HG03139 (cell line): ENCODE measurements around the gene AKT3.

Source experiments
- ATAC-seq: cut with Tn5 transposase; IDR thresholded peaks from one replicate; pipeline ENCODE4 v1.9.1; 2021; ENCODE audit not compliant: unreplicated experiment

The AKT3 gene

DNA sequence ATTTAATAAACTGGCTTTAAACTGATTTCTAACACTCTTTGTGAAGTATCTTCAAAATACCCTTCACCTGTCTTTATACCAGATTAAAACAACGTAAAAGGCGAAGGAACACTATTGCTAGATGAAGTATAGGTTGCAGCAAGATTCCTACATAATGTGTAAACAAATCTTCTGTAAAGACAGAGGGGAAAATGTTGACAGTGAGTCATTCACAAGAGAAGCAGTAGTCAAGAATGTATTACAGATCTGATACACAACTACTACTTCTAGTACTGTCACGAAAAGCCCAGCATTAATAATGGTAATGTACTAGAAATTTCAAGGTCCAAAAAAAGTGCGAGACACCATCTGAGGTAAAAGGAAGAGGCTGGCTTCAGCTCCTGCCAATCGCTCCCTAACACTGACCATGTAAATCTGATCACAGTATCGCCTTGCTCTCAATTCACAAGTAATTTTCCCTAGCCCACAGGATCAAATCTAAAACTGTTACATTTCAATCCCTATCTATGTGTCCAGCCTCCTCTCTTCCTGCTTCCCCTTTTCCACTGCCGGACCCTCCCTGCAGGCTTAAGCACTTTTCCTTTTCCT is 290.4 kb downstream of the AKT3 start:
- no peak for ATAC-seq

DNA sequence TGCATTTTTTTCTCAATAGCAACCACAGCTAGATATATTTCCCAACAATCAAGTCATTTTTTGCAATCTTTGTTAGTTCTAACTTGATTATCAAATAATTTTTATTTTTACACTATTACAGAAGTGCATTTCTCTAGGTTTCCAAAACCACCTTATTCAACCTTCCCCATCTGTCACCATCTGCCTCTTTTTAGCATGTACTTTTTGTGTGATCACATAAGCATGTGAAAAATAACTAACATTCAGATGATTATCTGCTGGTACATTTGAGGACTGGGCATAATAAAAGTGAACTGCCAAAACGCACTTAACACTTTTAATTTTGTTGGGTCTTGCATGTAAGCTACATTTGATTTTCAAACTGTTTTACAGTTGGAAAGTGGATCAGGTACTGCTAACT is 291.5 kb downstream of the AKT3 start:
- ATAC-seq = no peak

DNA sequence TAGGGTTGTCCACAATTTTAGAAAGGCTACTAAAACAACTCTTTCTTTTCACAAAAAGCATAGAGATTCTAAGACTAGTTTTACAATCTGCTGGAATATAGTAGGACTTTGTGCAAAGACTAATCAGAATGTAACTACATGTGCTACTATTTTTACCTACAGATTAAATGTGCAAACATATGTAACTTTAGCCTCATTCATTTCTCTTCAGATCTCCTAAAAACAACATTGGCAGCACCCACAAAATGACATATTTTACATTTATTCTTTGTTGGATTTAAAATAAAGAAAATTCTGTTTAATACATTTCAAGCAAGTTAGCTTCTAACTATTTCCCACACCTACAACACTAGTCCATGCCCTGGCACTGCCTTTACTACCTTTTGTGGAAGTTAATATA is 292.2 kb downstream of the AKT3 start:
- no peak for ATAC-seq

DNA sequence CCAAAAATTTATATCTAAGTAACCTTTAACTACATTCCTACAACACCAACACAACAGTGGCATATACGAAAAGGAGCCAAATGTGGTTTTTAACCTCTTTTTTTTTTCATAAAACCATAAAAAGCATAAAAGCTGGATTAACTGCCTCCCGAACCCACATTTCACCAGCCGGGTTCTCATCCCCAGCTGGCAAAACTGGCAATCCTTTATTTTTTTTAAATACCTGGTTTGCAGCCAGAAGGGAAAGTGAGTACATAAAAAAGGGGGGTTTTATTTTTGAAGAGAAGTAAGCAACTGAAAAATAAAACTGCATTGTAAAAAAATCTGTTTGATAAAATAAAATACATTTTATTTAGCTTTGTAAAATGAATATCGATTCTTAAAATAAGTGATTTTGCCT is 295.4 kb downstream of the AKT3 start:
- ATAC-seq = no peak

DNA sequence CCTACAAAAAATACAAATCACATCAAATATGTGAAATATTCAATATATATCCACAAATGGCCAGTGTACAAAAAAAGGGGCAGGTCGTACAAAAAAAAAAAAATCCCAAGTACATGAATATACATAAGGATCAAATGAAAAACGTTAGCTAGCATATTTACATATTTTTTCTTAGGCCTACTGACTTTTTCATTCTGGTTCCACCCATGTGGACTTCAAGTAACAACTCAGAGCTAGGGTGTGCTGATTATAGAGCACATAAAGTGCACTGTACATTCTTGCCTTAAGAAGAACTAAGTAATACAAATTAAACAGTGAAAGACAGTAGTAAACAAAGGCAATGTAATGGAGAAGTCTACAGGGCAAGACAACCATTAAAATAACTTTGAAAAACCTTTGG is 297.0 kb downstream of the AKT3 start:
- no peak for ATAC-seq

DNA sequence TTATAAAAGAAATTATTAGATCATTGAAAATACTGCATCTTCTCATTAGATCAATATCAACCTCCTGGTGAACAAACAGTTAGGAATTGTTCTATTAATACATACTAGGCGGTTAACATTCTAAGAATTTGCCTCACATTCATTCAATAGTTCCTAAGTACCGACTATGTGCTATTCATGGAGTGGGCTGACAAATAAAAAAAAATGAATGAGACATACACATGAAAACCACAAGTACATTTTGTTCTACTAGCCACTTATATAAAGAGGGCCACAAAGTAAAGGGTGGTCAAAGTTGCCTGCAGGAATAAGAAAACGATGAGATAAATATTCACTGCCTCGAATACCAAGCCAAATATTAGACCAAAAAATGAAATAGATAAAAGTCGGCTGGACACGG is 299.8 kb downstream of the AKT3 start:
- ATAC-seq = no peak

DNA sequence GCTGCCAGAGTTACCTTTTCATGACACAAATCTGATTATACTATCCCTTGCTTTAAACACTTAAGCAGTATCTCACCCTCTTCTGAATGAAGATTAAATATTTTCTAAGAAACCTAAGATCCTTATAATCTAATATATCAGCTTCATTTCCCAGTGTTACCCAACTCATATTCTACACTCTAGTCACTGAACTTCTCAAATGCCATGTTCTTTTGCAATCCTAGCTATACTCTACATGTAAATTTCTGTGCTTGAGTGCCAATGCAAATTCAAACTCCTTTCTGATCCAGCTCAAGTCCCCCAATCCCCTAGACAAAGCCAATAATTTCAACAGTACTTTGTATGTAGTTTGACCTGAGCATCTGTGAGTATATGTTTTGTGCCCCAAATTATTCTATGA is 300.3 kb downstream of the AKT3 start:
- ATAC-seq = no peak

DNA sequence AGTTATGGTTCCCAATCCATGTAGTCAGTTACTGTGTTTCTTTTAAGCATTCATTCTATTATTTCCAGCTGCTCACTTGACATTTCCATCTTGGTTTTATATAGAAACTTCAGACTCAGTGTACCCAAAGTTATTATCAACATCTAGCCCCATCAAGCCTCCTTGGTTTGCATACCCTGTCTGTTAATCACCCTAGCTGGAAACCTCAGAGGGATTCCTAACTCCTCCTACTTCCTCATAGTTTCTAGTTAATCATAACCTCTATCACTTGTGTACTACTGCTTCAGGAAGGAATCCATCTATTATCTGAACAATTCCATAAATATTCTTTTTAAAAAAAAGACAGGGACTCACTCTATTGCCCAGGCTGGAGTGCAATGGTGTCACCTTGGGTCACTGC is 300.9 kb downstream of the AKT3 start:
- ATAC-seq = no peak

DNA sequence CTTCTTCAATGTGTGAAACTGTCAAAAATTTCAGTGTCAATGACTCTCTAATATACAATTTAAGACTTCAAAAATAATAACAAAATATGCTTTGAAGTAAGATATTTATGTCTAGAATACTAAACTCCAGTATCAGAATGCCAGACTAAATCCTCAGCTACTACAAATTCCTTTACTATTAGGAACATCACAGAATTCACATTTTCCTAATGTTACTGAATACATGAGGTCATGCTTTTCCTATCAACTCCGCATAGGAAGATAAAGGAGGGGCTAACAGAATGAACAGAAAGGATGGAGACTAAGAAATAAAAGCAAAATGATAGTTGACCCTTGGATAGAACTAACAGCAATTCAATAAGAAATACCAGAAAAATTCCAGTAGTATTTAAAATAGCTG is 301.5 kb downstream of the AKT3 start:
- ATAC-seq = no peak

DNA sequence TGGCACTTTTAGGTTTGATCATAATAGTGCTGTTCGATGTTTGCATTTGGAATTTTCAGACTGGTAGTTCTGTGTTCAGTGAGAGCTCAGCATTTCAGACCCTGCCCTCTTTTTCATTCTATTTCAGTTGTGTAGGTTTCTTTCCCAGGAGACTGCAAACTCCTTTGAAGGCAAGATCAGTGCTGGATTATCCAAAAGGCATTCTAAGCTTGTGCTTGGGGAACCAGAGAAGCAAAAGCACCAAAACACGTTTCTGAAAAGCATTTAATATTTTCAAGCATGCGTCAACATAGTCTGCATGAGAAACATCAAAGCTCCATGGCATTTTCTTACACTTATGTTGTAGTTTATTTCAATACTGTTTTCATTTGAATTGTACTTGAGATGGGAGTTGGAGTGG is 302.2 kb downstream of the AKT3 start:
- ATAC-seq = no peak

DNA sequence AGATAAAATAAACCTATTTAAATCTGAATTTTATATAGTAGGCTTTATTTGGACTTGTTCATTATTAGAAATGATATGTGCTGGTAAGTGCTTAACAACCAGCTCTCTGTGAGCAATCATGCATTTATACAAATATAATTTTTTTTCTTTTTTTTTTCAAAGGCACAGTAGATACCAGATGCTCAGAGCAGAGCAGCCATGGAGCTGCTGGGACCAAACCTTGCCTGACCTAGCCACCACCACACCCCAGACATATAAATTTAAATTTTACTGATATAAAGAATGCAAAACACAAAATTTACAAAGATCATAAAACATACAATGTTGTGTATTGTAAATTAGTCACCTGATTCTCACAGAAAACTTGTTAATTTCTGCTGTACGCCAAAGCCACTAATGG is 303.6 kb downstream of the AKT3 start:
- ATAC-seq = no peak

DNA sequence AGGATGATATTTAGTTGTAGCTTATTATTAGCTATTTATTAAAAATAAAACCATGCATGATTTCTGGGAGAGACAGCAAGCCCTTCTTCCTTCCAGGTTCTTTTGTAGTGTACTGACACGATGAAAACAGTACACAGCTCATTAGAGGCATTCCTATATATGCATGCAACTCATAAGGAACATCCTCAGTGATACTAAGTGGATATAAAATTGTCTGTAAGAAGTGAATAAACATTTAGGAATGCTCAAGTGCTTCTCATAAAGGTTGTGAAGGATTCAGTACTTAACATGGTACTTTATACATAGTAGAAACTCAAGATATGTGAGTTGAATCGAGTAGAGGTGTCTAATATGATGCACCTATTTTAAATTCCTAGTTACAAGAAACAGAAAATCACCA is 306.5 kb downstream of the AKT3 start:
- no peak for ATAC-seq

DNA sequence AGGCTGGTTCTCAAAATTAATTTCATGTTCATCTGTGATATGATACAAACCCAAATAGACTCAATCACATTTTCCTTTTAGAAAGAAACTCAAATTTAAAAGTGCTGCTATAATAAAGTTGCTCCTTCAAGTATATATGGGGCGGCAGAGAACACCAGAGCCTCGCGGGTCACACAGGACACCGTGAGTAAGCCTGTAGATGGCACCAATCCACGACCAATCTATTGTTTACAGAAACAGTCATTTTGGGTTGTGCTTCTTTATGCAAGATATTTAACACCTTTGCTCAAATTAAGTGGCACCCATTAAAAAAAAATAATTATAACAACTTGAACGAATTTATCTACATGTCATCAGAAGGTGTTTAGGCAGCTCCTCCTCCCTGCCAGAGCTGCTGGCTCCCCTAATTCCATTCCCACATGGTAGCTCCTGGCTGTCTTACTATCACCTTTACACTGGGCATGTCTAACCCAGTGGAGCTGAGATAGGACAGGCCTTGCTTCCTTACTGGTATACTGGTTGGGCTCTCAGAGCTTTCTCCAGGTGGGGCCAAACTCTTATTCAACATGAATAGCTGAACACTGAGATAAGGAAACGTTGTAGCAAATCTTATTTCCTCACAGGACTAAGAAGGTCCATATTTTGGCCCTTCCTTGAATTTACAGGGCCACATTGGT is 307.2 kb downstream of the AKT3 start:
- no peak for ATAC-seq

DNA sequence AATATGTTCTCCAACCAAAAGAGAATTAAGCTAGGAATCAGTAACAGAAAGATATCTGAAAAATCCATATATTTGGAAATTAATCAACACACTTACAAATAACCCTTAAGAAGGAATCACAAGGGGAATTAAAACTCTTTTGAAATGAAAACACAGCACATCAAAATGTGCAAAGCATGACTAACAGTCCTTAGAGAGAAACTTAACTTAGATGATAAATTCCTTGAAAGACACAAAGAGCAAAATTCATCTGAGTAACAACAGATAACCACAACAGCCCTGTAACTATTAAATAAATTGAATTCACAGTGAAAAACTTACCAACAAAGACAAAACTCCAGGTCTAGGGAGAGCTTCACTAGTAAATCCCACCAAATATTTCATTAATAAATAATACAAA is 310.4 kb downstream of the AKT3 start:
- no peak for ATAC-seq

DNA sequence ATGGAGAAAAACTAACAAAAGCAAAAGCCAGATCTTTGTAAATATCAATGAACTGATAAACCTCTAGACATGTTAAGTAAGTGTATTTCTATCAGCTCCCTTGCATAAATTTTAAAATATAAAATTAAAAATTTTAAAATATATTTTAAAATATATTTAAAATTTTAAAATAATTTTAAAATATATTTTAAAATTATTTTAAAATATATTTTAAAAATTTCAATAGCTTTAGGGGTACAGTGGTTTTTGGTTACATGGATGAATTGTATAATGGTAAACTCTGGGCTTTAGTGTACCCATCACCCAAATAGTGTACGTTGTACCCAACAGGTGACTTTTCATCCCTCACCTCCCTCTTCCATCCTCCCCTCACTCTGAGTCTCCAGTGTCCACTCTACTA is 315.0 kb downstream of the AKT3 start:
- ATAC-seq = no peak

DNA sequence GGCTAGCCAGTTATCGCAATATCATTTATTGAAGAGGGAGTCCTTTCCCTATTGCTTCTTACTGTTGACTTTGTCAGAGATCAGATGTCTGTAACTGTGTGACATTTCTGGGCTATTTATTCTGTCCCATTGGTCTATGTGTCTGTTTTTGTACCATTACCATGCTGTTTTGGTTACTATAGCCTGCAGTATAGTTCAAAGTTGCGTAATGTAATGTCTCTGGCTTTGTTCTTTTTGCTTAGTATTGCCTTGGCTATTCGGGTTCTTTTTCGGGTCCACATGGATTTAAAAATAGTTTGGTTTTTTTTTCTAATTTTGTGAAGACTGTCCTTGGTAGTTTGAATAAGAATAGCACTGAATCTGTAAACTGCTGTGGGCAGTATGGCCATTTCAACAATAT is 320.5 kb downstream of the AKT3 start:
- ATAC-seq = no peak

DNA sequence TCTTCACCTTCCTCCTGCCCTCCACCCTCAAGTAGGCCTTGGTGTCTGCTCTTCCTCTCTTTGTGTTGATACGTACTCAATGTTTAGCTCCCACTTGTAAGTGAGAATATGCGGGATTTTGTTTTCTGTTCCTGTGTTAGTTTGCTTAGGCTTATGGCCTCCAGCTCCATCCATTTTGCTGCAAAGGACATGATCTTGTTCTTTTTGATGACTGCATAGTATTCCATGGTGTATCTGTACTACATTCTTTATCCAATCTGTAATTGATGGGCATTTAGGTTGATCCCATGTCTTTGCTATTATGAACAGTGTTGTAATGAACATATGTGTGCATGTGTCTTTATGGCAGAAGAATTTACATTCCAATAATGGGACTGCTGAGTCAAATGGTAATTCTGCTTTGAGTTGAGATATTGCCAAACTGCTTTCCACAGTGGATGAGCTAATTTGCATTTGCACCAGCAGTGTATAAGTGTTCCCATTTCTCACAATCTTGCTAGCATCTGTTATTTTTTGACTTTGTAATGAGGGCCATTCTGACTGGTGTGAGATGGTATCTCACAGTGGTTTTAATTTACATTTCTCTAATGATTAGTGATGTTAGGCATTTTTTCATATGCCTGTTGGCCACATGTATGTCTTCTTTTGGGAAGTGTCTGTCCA is 321.5 kb downstream of the AKT3 start:
- no peak for ATAC-seq

DNA sequence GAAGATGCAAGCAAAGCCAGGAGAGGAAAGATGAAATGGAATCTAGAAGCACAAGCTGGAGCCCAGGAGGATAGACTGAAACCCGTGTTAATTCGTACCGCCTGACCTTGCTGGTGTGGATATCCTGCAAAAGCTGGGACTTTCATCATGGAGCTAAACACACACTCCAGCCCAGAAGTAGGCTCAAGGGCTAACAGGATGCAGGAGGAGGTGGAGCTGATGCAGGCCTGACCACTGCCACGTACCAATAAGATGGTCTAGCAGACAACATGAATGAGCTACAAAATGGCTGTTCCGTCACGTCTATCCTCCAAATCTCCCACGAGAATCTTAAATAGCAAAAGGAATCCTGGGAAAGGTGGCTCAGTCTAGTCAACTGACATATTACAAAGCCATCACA is 323.9 kb downstream of the AKT3 start:
- no peak for ATAC-seq

DNA sequence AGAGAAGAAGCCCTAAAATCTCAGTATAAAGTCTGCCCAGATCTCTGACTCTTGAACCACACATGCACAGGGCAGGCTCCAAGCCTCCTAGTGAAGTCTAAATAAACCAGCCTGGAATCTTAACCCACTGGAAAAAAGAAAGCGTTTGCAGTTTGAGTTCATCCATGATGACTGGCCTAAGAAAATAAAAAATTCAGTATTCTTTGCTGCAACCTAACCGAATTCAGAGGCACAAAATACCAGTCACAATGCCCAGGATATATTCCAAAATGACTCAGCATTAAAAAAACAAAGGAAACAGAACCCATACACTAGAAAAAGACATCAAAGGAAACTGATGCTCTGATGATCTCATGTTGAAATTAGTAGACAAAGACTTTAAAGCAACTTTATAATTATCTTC is 325.0 kb downstream of the AKT3 start:
- ATAC-seq = no peak

DNA sequence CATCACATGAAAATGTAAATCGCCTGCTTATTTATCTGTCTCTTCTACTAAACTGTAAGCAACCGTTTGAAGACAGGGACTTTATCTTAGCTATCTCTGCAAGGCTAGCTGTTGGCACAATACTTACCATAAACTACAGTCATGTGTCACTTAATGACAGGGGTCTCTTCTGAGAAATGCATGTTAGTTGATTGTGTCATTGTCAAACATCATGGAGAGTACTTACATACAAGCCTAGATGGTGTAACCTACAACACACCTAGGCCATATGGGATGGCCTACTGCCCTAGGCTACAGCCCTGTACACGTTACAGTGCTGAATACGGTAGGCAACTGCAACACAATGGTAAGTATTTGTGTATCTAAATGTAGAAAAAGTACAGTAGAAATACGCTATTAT is 326.3 kb downstream of the AKT3 start:
- no peak for ATAC-seq

DNA sequence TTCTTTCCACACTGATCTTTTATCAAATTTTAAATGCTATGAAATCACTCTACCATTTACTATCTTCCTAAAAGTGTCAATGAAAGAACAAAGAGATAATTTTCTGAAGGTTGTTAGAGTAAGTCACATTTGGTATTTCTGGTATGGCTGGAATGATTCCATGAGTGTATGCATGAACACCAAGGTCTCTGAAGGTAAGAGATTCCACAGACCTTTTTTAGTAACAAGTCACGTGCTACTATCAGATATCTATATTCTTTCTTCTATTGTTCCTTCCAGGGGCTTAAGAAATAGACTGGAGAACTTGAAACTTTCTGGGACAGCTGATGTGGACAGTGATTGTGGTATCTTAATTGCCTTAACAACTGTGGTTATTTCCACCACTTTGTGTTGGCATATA is 329.2 kb downstream of the AKT3 start:
- no peak for ATAC-seq

DNA sequence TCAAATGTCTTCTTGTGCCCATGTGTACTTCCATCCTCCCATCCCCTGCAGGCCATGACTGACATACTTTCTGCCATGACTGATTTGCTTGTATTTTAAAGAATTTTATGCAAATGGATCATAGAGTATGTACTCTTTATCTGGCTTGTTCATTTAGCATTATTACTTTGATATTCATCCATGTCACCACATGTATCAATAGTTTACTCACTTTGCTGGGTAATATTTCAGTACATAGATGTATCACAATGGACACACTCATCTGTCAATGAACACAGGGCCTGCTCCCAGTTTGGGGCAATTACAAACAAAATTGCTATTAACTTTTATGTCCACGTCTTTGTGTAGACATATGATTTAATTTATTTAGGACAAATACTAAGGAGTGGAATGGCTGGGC is 335.1 kb downstream of the AKT3 start:
- ATAC-seq = no peak
